H4 (cell line): ENCODE results near the gene CALML3. TPM values are rescaled to one million over a fixed set of nuclear protein-coding genes. Genes with fewer than 3 reads are reported as not detected.
"Not testable (repeated sequence)": the region's sequence is repeated elsewhere in the genome, so short reads cannot be mapped to it uniquely, and the experiment has no call there.

ENCODE experiments used
- DNase-seq: peaks from one replicate; pipeline ENCODE4 v3.0.0-alpha.2; 2015; ENCODE audit warnings: low spot score
- total RNA-seq: library from RNA; depleted of rRNA; stranded (reverse); fragments of >200 nt; shearing (Covaris generic); gene quantifications from 2 replicates; pipeline ENCODE4 v1.2.3, GENCODE V29; 2014

Gene CALML3
- total RNA-seq, 1 experiment from 2014 or later: not detected

GRCh38 chr10:5553400-5554170, 28.8 kb downstream of the CALML3 start:
- no peak for DNase-seq

- no peak for DNase-seq
These were observed 30.3 kb downstream of the CALML3 start for GRCh38 chr10:5555021-5555510.

GRCh38 chr10:5555881-5556280, 31.1 kb downstream of the CALML3 start:
- DNase-seq: no peak

GRCh38 chr10:5556576-5556975, 31.8 kb downstream of the CALML3 start:
- DNase-seq: no peak

- DNase-seq: no peak
These were observed 32.4 kb downstream of the CALML3 start for GRCh38 chr10:5557040-5557721.

GRCh38 chr10:5557799-5558771, 33.3 kb downstream of the CALML3 start:
- DNase-seq: no peak

GRCh38 chr10:5559022-5559421, 34.3 kb downstream of the CALML3 start:
- DNase-seq: not testable (repeated sequence)

GRCh38 chr10:5559642-5560141, 34.9 kb downstream of the CALML3 start:
- DNase-seq: no peak

- no peak for DNase-seq
These were observed 35.5 kb downstream of the CALML3 start for GRCh38 chr10:5560142-5560816.

GRCh38 chr10:5560817-5561703, 36.3 kb downstream of the CALML3 start:
- DNase-seq: no peak

- DNase-seq: no peak
These were observed 37.2 kb downstream of the CALML3 start for GRCh38 chr10:5561704-5562645.

- DNase-seq: no peak
These were observed 38.7 kb downstream of the CALML3 start for GRCh38 chr10:5563321-5563961.

- no peak for DNase-seq
These were observed 39.3 kb downstream of the CALML3 start for GRCh38 chr10:5563991-5564536.

- no peak for DNase-seq
These were observed 39.9 kb downstream of the CALML3 start for GRCh38 chr10:5564537-5565204.

- DNase-seq: no peak
These were observed 40.4 kb downstream of the CALML3 start for GRCh38 chr10:5565205-5565545.

GRCh38 chr10:5565671-5566581, 41.2 kb downstream of the CALML3 start:
- DNase-seq: no peak

- no peak for DNase-seq
These were observed 41.9 kb downstream of the CALML3 start for GRCh38 chr10:5566614-5567013.
